Body of pancreas (tissue), 4 donors: Measurements from ENCODE around the gene ETFRF1.
A peak's percentile ranks its signal among the peaks of the same experiment; 100 is the strongest.

Experiments used
- POLR2A ChIP-seq, 3 donors: fragments of 450-650 bp; IDR thresholded peaks; one replicate each; pipeline ENCODE4 v1.6.1; 2016; ENCODE audit warnings: antibody characterized with exemption in 3 of 3, mild to moderate bottlenecking in 2 of 3
- TF ChIP-seq, protein P1 (sequence below), 7 experiments: fragments of 450-650 bp in 4 of 7; fragments of 200-600 bp in 3 of 7; sonication (generic) in 3 of 7; IDR thresholded peaks; one replicate each; pipeline ENCODE4 v1.5.1; 2016 to 2019; ENCODE audit warnings: antibody characterized with exemption in 7 of 7

DNA sequence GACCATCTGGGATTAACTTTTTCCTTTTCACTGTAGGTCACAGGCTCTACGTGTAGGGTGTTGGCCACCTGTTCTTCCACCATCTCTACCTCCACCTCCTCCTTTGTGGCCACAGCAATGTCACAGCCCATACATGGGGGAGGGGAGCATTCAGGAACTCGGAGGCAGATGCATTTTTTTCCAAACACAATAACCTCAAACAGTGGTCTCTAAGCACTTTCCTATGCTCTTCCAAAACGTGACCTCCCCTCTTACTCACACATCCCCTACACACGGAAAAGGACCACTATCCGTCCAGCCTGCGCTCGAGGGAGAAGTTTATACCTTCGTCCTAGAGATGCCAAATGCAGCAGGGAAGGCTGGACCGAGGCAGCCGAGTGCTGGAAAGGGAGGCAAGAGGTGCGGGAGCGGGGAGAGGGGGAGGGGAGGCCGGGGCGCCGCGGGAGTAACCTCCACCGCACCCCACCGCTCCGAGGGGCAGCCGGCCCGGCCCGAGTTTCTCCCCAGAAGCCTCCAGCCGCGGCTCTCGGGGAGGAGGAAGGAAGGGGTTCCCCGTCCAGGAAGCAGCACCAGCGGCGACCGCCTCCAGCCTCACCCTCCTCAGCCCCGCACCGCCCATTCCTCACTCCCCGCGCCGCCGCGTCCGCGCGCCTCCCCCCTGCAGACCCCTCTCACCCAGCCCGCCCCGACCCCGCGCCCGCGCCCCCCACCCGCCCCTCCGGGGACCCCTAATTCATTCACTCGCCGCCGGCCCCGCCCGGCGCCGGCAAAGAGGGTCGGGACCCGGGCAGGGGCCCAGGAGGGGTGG, 55.1 kb downstream of the ETFRF1 start:
- peak in 1 of 3 donors; percentile 10 for TF ChIP-seq POLR2A (IDR thresholded peaks at IDR 0.05)
- TF ChIP-seq, protein P1, sequence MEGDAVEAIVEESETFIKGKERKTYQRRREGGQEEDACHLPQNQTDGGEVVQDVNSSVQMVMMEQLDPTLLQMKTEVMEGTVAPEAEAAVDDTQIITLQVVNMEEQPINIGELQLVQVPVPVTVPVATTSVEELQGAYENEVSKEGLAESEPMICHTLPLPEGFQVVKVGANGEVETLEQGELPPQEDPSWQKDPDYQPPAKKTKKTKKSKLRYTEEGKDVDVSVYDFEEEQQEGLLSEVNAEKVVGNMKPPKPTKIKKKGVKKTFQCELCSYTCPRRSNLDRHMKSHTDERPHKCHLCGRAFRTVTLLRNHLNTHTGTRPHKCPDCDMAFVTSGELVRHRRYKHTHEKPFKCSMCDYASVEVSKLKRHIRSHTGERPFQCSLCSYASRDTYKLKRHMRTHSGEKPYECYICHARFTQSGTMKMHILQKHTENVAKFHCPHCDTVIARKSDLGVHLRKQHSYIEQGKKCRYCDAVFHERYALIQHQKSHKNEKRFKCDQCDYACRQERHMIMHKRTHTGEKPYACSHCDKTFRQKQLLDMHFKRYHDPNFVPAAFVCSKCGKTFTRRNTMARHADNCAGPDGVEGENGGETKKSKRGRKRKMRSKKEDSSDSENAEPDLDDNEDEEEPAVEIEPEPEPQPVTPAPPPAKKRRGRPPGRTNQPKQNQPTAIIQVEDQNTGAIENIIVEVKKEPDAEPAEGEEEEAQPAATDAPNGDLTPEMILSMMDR (IDR thresholded peaks at IDR 0.05) = no peak
